GM12865 (cell line): ENCODE measurements around the gene FAM222B.
"Not testable (repeated sequence)": the region's sequence is repeated elsewhere in the genome, so short reads cannot be mapped to it uniquely, and the experiment has no call there.

Experiments used
- DNase-seq: peaks from one replicate; pipeline ENCODE4 v3.0.0; 2010; ENCODE audit warnings: low read depth
- H3K4me3 ChIP-seq: 2 replicates; pipeline ENCODE4 v1.5.1; 2011; ENCODE audit warnings: mild to moderate bottlenecking, low read depth, low read length, control low read depth
- TF ChIP-seq, protein P1 (sequence below): IDR thresholded peaks from 2 replicates; pipeline ENCODE4 v1.5.1; 2011; ENCODE audit warnings: low read length, control low read depth, low read depth, inconsistent platforms; ENCODE audit not compliant: insufficient read depth; ENCODE audit errors: missing control alignments

The FAM222B gene

DNA sequence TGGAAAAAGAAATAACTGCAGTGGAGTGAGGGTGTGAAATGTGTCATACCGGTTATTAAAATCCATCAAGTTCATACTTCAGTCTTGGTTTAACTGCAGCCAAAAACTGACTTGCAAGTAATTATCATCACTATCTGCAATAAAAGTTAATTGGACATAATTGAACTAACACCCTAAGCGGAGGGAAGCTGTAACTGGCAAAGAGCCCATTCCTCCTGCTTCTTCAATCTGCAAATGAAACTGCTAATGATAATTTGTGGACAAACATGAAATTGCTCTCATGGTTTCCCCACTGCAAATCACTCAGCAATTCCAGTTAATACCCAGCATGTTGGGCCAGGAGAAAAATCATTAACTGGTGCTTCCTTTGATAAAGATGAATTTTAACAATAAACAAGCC is 46.5 kb downstream of the FAM222B start:
- DNase-seq, result no peak
- no peak overlapping the region for H3K4me3 ChIP-seq
- TF ChIP-seq, protein P1, sequence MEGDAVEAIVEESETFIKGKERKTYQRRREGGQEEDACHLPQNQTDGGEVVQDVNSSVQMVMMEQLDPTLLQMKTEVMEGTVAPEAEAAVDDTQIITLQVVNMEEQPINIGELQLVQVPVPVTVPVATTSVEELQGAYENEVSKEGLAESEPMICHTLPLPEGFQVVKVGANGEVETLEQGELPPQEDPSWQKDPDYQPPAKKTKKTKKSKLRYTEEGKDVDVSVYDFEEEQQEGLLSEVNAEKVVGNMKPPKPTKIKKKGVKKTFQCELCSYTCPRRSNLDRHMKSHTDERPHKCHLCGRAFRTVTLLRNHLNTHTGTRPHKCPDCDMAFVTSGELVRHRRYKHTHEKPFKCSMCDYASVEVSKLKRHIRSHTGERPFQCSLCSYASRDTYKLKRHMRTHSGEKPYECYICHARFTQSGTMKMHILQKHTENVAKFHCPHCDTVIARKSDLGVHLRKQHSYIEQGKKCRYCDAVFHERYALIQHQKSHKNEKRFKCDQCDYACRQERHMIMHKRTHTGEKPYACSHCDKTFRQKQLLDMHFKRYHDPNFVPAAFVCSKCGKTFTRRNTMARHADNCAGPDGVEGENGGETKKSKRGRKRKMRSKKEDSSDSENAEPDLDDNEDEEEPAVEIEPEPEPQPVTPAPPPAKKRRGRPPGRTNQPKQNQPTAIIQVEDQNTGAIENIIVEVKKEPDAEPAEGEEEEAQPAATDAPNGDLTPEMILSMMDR, result no peak

DNA sequence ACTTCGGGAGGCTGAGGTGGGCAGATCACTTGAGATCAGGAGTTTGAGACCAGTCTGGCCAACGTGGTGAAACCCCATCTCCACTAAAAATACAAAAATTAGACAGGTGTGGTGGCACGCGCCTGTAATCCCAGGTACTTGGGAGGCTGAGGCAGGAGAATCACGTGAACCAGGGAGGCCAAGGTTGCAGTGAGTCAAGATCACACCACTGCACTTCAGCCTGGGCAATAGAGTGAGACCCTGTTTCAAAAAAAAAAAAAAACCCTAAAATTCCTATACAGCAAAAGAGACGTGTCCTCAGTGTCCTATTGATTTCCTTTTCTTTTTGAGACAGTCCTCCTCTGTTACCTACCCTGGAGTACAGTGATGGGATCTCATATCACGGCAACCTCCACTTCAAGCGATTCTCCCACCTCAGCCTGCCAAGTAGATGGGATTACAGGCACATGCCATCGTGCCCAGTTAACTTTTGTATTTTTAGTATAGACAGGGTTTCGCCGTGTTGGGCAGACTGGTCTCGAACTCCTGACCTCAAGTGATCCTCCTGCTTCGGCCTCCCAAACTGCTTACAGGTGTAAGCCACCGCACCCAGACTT is 47.6 kb downstream of the FAM222B start:
- not testable (repeated sequence) for DNase-seq, H3K4me3 ChIP-seq

DNA sequence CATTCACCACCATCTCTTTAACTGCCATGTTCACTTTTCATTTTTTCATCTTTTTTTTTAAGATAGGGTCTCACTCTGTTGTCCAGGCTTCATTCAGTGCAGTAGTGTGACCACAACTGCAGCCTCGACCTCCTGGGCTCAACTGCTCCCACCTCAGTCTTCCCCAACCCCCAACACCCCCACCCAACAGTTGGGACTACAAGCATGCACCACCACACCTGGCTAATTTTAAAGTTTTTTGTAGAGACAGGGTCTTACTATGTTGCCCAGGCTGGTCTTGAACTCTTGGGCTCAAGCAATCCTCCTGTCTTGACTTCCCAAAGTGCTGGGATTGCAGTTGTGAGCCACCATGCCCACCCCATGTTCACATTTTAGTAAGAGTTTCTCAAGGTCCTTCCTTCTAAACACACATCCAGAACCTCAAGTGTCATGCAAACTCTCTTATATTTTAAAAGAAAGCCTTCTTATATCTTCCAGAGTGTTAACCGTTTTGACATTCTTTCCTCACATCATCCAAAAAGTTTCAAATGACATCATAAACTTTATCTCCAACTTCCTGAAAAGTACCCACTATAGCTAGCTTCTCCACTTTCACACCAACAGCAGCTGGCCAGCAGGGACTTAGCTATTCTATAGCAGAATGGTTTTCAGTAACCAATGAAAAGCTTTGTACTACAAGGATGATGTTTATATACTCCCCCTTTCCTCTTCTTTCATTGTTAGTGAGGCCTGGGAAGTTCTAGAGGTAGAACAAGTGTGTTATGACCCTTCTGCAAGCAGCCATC is 49.5 kb downstream of the FAM222B start:
- no peak for DNase-seq
- TF ChIP-seq, protein P1, result no peak
- no peak overlapping the region for H3K4me3 ChIP-seq

DNA sequence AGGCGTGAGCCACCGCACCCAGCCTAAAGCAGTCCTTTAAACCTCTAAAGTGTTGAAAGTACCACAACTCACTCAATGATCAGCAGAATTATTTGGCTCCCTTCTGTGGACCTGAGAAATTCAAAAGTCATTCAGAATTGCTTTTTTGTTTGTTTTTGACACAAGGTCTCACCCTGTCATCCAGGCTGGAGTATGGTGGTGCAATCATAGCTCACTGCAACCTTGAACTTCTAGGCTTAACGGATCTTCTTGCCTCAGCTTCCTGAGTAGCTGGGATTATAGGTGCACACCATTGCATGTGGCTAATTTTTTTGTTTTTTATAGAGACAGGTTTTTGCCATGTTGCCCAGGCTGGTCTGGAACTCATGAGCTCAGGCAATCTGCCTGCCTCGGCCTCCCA is 54.5 kb downstream of the FAM222B start:
- no peak for DNase-seq
- TF ChIP-seq, protein P1, result no peak
- H3K4me3 ChIP-seq, result no peak overlapping the region

DNA sequence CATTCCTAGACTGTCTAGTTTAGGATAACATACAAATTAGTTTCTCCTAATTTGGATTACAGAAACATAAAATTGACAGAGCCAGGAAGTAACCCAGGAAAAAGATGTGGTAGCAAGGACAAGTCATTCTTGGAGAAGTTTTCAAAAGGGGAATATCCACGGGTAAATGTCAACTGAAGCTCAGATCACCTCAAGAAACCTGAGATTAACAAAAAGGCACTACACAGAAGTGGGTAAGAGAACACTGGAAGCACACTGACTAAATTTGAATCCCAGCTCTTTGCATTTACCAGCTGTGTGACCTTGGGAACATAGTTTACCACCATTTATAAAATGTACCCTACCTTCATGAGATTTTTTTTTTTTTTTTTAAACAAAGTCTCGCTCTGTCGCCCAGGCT is 59.4 kb downstream of the FAM222B start:
- TF ChIP-seq, protein P1, result no peak
- H3K4me3 ChIP-seq, result no peak overlapping the region
- DNase-seq, result no peak

DNA sequence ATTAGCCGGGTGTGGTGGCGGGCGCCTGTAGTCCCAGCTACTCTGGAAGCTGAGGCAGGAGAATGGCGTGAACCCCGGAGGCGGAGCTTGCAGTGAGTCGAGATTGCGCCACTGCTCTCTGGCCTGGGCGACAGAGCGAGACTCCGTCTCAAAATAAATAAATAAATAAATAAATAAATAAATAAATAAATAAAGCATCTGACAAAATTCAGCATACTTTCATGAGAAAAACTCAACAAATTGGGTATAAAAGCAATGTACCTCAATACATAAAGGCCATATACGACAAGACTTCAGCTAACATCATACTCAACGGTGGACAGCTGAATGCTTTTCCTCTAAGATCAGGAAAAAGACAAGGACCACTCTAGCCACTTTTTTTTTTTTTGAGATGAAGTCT is 63.0 kb downstream of the FAM222B start:
- H3K4me3 ChIP-seq, DNase-seq: not testable (repeated sequence)

DNA sequence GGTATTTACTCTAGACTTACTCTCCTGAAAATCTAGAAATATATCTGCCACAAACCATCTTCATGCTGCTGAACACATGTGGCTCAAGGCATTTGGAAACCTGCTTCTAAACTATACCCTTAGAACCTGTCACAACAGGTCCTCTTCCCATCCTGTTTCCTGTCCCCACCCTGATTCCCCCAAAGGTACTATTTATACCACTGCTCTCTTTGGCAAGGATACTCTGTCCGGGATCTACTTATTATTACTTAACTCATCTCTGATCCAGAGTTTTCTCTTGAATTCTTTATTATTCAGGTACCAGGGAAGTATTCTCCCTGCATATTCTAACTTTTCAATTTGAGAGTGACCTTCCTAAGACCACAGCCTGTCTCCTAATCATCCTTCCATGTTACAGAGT is 65.4 kb downstream of the FAM222B start:
- TF ChIP-seq, protein P1, result no peak
- no peak overlapping the region for H3K4me3 ChIP-seq
- DNase-seq, result no peak

DNA sequence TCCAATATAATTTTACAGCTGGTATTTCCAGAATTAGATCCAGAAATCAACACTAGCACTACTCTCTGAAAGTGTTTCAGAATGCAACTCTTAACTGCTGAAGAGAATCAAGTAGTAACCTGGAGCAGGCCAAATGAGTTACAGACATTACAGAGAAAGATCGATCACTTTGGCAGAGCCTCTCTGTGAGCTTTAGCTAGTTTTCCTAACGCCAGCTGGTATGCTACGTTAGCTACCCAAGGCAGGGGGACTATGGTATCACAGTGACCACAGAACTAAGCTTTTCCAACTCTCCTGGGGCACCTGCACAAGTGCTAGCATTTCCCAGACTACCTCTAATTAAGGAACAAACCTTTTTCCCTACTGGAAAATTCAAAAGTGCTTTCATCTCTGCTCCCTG is 68.4 kb downstream of the FAM222B start:
- H3K4me3 ChIP-seq, result no peak overlapping the region
- TF ChIP-seq, protein P1, result no peak
- no peak for DNase-seq
